IMR-90 (cell line): ENCODE data around the gene RPA3. TPM values are rescaled to one million over a fixed set of nuclear protein-coding genes. Genes with fewer than 3 reads are reported as not detected.

ENCODE experiments used
- ATAC-seq: fragments of 200-7000 bp; cut with Tn5 transposase; 2 replicates; pipeline ENCODE4 v1.9.1; 2020; ENCODE audit warnings: low read depth, mild to moderate bottlenecking, moderate library complexity
- BruUV-seq: library from RNA; stranded (reverse); fragments of 400-500 nt; replicated peaks from 2 replicates; lab custom pipeline; 2021; lab: Mats Ljungman, UMichigan
- CTCF ChIA-PET: fragments of 300-600 bp; formaldehyde crosslinking; extraction: SDS; loops from one replicate; lab custom pipeline; 2021; ENCODE audit warnings: antibody characterized with exemption; lab: Yijun Ruan, JAX
- POLR2A ChIA-PET: fragments of 300-600 bp; sonication (Branson Sonifier 250); formaldehyde crosslinking; loops from one replicate; lab custom pipeline; 2022; ENCODE audit warnings: antibody characterized with exemption; ENCODE audit not compliant: unreplicated experiment; lab: Charles Lee
- DNase-seq: peaks from one replicate; pipeline ENCODE4 v3.0.0; 2013
- H2AFZ ChIP-seq: replicated peaks from 2 replicates; pipeline ENCODE3; 2013; ENCODE audit warnings: low read length, mild to moderate bottlenecking; ENCODE audit not compliant: poor library complexity
- H2AK5ac ChIP-seq: 2 replicates; pipeline ENCODE4 v1.6.1; 2013; ENCODE audit warnings: low read depth, low read length, inconsistent platforms
- H2AK9ac ChIP-seq: replicated peaks from 2 replicates; pipeline ENCODE3; 2013; ENCODE audit warnings: mild to moderate bottlenecking, low read depth, low read length, moderate library complexity; ENCODE audit not compliant: poor library complexity
- H2BK120ac ChIP-seq: 2 replicates; pipeline ENCODE4 v1.6.1; 2013; ENCODE audit warnings: low read depth, low read length, inconsistent platforms
- H2BK15ac ChIP-seq: 3 replicates; pipeline ENCODE4 v1.6.1; 2013; ENCODE audit warnings: low read depth, low read length, inconsistent platforms
- H2BK20ac ChIP-seq: 2 replicates; pipeline ENCODE4 v1.6.1; 2013; ENCODE audit warnings: low read depth, mild to moderate bottlenecking, inconsistent platforms, low read length, moderate library complexity
- H2BK5ac ChIP-seq: 2 replicates; pipeline ENCODE4 v1.6.1; 2013; ENCODE audit warnings: mild to moderate bottlenecking, low read depth, low read length, inconsistent platforms; ENCODE audit not compliant: poor library complexity, severe bottlenecking
- H3K14ac ChIP-seq: replicated peaks from 2 replicates; pipeline ENCODE4 v1.6.1; 2013; ENCODE audit warnings: low read depth, low read length, inconsistent platforms
- H3K18ac ChIP-seq: 2 replicates; pipeline ENCODE4 v1.6.1; 2013; ENCODE audit warnings: low read depth, low read length, control low read depth
- H3K23ac ChIP-seq: 2 replicates; pipeline ENCODE4 v1.6.1; 2013; ENCODE audit warnings: low read depth, low read length, inconsistent platforms
- H3K27ac ChIP-seq: 2 replicates; pipeline ENCODE4 v1.5.1; 2013; ENCODE audit warnings: mild to moderate bottlenecking, control low read depth, low read length; ENCODE audit not compliant: insufficient read depth
- H3K27me3 ChIP-seq: 2 replicates; pipeline ENCODE4 v1.6.1; 2013; ENCODE audit warnings: low read length; ENCODE audit not compliant: control insufficient read depth, insufficient read depth
- H3K36me3 ChIP-seq: 2 replicates; pipeline ENCODE4 v1.6.1; 2013; ENCODE audit warnings: low read length, mixed read lengths; ENCODE audit not compliant: control insufficient read depth, insufficient read depth
- H3K4ac ChIP-seq: 2 replicates; pipeline ENCODE4 v1.6.1; 2013; ENCODE audit warnings: low read depth, low read length, inconsistent platforms
- H3K4me1 ChIP-seq: 2 replicates; pipeline ENCODE4 v1.6.1; 2013; ENCODE audit warnings: low read length, mixed read lengths; ENCODE audit not compliant: control insufficient read depth, insufficient read depth
- H3K4me2 ChIP-seq: 2 replicates; pipeline ENCODE4 v1.6.1; 2013; ENCODE audit warnings: low read depth, mild to moderate bottlenecking, control low read depth, low read length, moderate library complexity
- H3K4me3 ChIP-seq: 2 replicates; pipeline ENCODE4 v1.5.1; 2013; ENCODE audit warnings: low read depth, mild to moderate bottlenecking, control low read depth, low read length, moderate library complexity; ENCODE audit not compliant: insufficient read depth
- H3K56ac ChIP-seq: 2 replicates; pipeline ENCODE4 v1.6.1; 2013; ENCODE audit warnings: low read length, inconsistent platforms; ENCODE audit not compliant: insufficient read depth; ENCODE audit errors: extremely low read depth
- H3K79me1 ChIP-seq, 2 experiments: 2 replicates each; pipeline ENCODE4 v1.6.1; 2013; ENCODE audit warnings: low read length in 2 of 2, inconsistent platforms in 1 of 2, low read depth in 1 of 2
- H3K9ac ChIP-seq: 2 replicates; pipeline ENCODE4 v1.6.1; 2013; ENCODE audit warnings: low read depth, low read length, control low read depth
- H3K9me1 ChIP-seq: 2 replicates; pipeline ENCODE4 v1.6.1; 2013; ENCODE audit warnings: low read length, inconsistent platforms; ENCODE audit not compliant: insufficient read depth
- H3K9me3 ChIP-seq: 2 replicates; pipeline ENCODE4 v1.6.1; 2013; ENCODE audit warnings: low read length; ENCODE audit not compliant: control insufficient read depth, insufficient read depth
- H4K20me1 ChIP-seq: 2 replicates; pipeline ENCODE4 v1.6.1; 2013; ENCODE audit warnings: low read length, inconsistent platforms; ENCODE audit not compliant: insufficient read depth
- H4K5ac ChIP-seq: 2 replicates; pipeline ENCODE4 v1.6.1; 2013; ENCODE audit warnings: mild to moderate bottlenecking, low read depth, low read length, control low read depth
- H4K8ac ChIP-seq, 2 experiments: 2 replicates each; pipeline ENCODE4 v1.6.1; 2013; ENCODE audit warnings: low read depth in 2 of 2, low read length in 2 of 2, control low read depth in 1 of 2, inconsistent platforms in 1 of 2
- H4K91ac ChIP-seq: 2 replicates; pipeline ENCODE4 v1.6.1; 2013; ENCODE audit warnings: low read depth, low read length, inconsistent platforms; ENCODE audit not compliant: insufficient read depth
- BHLHE40 ChIP-seq: fragments of 150-350 bp; IDR thresholded peaks from 2 replicates; pipeline ENCODE4 v1.6.1; 2016; ENCODE audit warnings: mild to moderate bottlenecking, low read depth, low read length
- CEBPB ChIP-seq: IDR thresholded peaks from 2 replicates; pipeline ENCODE4 v1.6.1; 2012; ENCODE audit warnings: low read depth, low read length, improper control_type of control experiment
- CHD1 ChIP-seq: IDR thresholded peaks from 2 replicates; pipeline ENCODE4 v1.6.1; 2012; ENCODE audit warnings: low read depth, low read length, improper control_type of control experiment
- FOS ChIP-seq: fragments of 150-350 bp; IDR thresholded peaks from 2 replicates; pipeline ENCODE4 v1.6.1; 2016; ENCODE audit warnings: low read depth, low read length
- MAFK ChIP-seq: IDR thresholded peaks from 2 replicates; pipeline ENCODE4 v1.6.1; 2012; ENCODE audit warnings: low read depth, low read length, improper control_type of control experiment
- MAZ ChIP-seq: IDR thresholded peaks from 2 replicates; pipeline ENCODE4 v1.6.1; 2012; ENCODE audit warnings: low read depth, mild to moderate bottlenecking, low read length, improper control_type of control experiment, moderate library complexity, borderline replicate concordance
- MXI1 ChIP-seq: IDR thresholded peaks from 2 replicates; pipeline ENCODE4 v1.6.1; 2012; ENCODE audit warnings: low read depth, mild to moderate bottlenecking, low read length, moderate library complexity, borderline replicate concordance
- NFE2L2 ChIP-seq: fragments of 150-350 bp; IDR thresholded peaks from 2 replicates; pipeline ENCODE4 v1.6.1; 2016; ENCODE audit warnings: low read depth, mild to moderate bottlenecking, low read length
- POLR2A ChIP-seq: IDR thresholded peaks from 2 replicates; pipeline ENCODE4 v1.6.1; 2012; ENCODE audit warnings: mild to moderate bottlenecking, low read depth, low read length
- RAD21 ChIP-seq: IDR thresholded peaks from 2 replicates; pipeline ENCODE4 v1.6.1; 2012; ENCODE audit warnings: low read length, improper control_type of control experiment
- RCOR1 ChIP-seq: IDR thresholded peaks from 2 replicates; pipeline ENCODE4 v1.6.1; 2012; ENCODE audit warnings: mild to moderate bottlenecking, low read length, improper control_type of control experiment; ENCODE audit not compliant: insufficient replicate concordance
- RFX5 ChIP-seq: IDR thresholded peaks from 2 replicates; pipeline ENCODE4 v1.8.0; 2012; ENCODE audit warnings: low read depth, mild to moderate bottlenecking, low read length, moderate library complexity
- SMC3 ChIP-seq: fragments of 150-350 bp; IDR thresholded peaks from 2 replicates; pipeline ENCODE4 v1.6.1; 2016; ENCODE audit warnings: low read depth, mild to moderate bottlenecking, antibody characterized with exemption, low read length, moderate library complexity
- WGBS, 2 experiments: methylation state at CpG; one replicate each; pipeline versions ENCODE4 v1.1.5 to v1.1.7; 2013; ENCODE audit warnings: missing lambda C conversion rate in 2 of 2; ENCODE audit not compliant: insufficient read length in 1 of 2; ENCODE audit errors: extremely low coverage in 2 of 2; 5-methylcytosine and 5-hydroxymethylcytosine counted together
- dilution Hi-C: fragments of 300-500 bp; cut with HindIII; formaldehyde crosslinking; loops from one replicate; pipeline ENCODE4 v1.14.3; 2018; ENCODE audit warnings: low sequenced_read_pairs; ENCODE audit not compliant: unreplicated experiment
- in situ Hi-C: fragments of 300-500 bp; cut with MboI; formaldehyde crosslinking; loops from 3 replicates; pipeline ENCODE4 v1.14.3; 2019; ENCODE audit warnings: low sequenced_read_pairs, inconsistent platforms, mixed read lengths
- intact Hi-C: fragments of 100-400 bp; cut with micrococcal nuclease; formaldehyde crosslinking; loops from 2 replicates; pipeline ENCODE4 v1.10.0; 2022
- polyA plus RNA-seq, 3 experiments: library from polyadenylated mRNA; depleted of rRNA; stranded (reverse); fragments of >200 nt; gene quantifications; 2 replicates each; pipeline ENCODE4 v1.2.3, GENCODE V29; 2012; ENCODE audit warnings: low replicate concordance in 1 of 3
- total RNA-seq: library from RNA; depleted of rRNA; stranded (reverse); fragments of >200 nt; gene quantifications from 2 replicates; pipeline ENCODE4 v1.2.3, GENCODE V29; 2012
- TF ChIP-seq, protein P1 (sequence below): fragments of 150-350 bp; IDR thresholded peaks from 2 replicates; pipeline ENCODE4 v1.6.1; 2016; ENCODE audit warnings: low read depth, mild to moderate bottlenecking, low read length, moderate library complexity, borderline replicate concordance
- TF ChIP-seq, protein P2 (sequence below): conservative IDR thresholded peaks from 2 replicates; pipeline ENCODE4 v1.5.1; 2012; ENCODE audit warnings: mild to moderate bottlenecking, low read depth, low read length, improper control_type of control experiment
- TF ChIP-seq, protein P3 (sequence below): fragments of 150-350 bp; IDR thresholded peaks from 2 replicates; pipeline ENCODE4 v1.6.1; 2017; ENCODE audit warnings: mild to moderate bottlenecking, antibody characterized with exemption, low read length, low read depth

The RPA3 gene
- total and polyA plus RNA-seq, 2 of the 4 experiments (the other 2 are of a cell fraction): 12.7 to 21.1 TPM

DNA sequence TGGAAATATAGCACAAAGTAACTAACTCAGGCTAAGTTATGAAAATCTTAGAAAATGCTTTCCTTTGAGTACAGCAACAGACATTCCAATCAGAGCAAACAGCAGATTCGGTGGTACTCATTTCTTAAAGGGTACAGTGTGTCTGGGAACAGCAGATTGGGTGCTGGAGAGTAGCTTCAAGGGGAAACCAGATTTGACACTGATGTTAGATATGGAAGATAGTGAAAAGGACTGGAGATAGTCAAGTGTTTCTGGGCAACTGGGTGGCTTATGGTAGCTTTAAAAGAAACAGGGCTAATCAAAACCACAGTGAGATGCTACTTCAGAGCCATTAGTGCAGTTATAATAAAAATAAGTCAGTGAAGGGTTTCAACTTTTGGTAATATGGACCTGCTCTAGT lies 89.9 kb downstream of the RPA3 start:
- H3K4ac ChIP-seq: no peak overlapping the region
- H3K56ac ChIP-seq: no peak overlapping the region
- no peak overlapping the region for H4K5ac ChIP-seq
- no peak for ATAC-seq
- no peak overlapping the region for H3K4me2 ChIP-seq
- no peaks in the 10 kb centered on the region for H3K4me1 ChIP-seq
- H3K9me3 ChIP-seq: no peaks in the 10 kb centered on the region
- H3K23ac ChIP-seq: no peak overlapping the region
- no peak overlapping the region for H2BK5ac ChIP-seq
- no TSS peak for BruUV-seq
- no peak overlapping the region for H3K18ac ChIP-seq
- dilution Hi-C loops: no loop called here
- H3K9me1 ChIP-seq: no peaks in the 10 kb centered on the region
- H2AFZ ChIP-seq: no peak overlapping the region
- no CpG with 5 or more reads among the region's 1 CpG for WGBS, 2 experiments
- no peaks in the 10 kb centered on the region for H3K36me3 ChIP-seq
- no peak for TF ChIP-seq CEBPB
- TF ChIP-seq, protein P1, sequence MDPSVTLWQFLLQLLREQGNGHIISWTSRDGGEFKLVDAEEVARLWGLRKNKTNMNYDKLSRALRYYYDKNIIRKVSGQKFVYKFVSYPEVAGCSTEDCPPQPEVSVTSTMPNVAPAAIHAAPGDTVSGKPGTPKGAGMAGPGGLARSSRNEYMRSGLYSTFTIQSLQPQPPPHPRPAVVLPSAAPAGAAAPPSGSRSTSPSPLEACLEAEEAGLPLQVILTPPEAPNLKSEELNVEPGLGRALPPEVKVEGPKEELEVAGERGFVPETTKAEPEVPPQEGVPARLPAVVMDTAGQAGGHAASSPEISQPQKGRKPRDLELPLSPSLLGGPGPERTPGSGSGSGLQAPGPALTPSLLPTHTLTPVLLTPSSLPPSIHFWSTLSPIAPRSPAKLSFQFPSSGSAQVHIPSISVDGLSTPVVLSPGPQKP: no peak
- TF ChIP-seq FOS: no peak
- no peak for TF ChIP-seq RCOR1
- TF ChIP-seq BHLHE40: no peak
- TF ChIP-seq MAFK: no peak
- no peak for TF ChIP-seq SMC3
- no peak for TF ChIP-seq MAZ
- TF ChIP-seq RAD21: no peak
- TF ChIP-seq POLR2A: no peak
- TF ChIP-seq NFE2L2: no peak
- TF ChIP-seq, protein P2, sequence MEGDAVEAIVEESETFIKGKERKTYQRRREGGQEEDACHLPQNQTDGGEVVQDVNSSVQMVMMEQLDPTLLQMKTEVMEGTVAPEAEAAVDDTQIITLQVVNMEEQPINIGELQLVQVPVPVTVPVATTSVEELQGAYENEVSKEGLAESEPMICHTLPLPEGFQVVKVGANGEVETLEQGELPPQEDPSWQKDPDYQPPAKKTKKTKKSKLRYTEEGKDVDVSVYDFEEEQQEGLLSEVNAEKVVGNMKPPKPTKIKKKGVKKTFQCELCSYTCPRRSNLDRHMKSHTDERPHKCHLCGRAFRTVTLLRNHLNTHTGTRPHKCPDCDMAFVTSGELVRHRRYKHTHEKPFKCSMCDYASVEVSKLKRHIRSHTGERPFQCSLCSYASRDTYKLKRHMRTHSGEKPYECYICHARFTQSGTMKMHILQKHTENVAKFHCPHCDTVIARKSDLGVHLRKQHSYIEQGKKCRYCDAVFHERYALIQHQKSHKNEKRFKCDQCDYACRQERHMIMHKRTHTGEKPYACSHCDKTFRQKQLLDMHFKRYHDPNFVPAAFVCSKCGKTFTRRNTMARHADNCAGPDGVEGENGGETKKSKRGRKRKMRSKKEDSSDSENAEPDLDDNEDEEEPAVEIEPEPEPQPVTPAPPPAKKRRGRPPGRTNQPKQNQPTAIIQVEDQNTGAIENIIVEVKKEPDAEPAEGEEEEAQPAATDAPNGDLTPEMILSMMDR: no peak
- no peak for TF ChIP-seq MXI1
- TF ChIP-seq RFX5: no peak
- TF ChIP-seq CHD1: no peak
- TF ChIP-seq, protein P3, sequence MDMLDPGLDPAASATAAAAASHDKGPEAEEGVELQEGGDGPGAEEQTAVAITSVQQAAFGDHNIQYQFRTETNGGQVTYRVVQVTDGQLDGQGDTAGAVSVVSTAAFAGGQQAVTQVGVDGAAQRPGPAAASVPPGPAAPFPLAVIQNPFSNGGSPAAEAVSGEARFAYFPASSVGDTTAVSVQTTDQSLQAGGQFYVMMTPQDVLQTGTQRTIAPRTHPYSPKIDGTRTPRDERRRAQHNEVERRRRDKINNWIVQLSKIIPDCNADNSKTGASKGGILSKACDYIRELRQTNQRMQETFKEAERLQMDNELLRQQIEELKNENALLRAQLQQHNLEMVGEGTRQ: no peak
- no peak overlapping the region for H2BK120ac ChIP-seq
- no peak for DNase-seq
- H3K79me1 ChIP-seq: no peaks in the 10 kb centered on the region
- ChIA-PET CTCF (no interaction called here), POLR2A (no interaction called here)
- H2BK20ac ChIP-seq: no peak overlapping the region
- no peak overlapping the region for H3K27ac ChIP-seq
- in situ Hi-C loops: no loop called here
- no peak overlapping the region for H3K9ac ChIP-seq
- H4K20me1 ChIP-seq: no peaks in the 10 kb centered on the region
- intact Hi-C loops: no loop called here
- H4K8ac ChIP-seq: no peak overlapping the region
- H2BK15ac ChIP-seq: no peak overlapping the region
- H3K4me3 ChIP-seq: no peak overlapping the region
- H4K91ac ChIP-seq: no peak overlapping the region
- H3K27me3 ChIP-seq: no peaks in the 10 kb centered on the region
- no peak overlapping the region for H3K14ac ChIP-seq
- H2AK9ac ChIP-seq: no peak overlapping the region
- H2AK5ac ChIP-seq: no peak overlapping the region
